GM21825 (cell line): ENCODE data around the gene AUH.
"Not testable (repeated sequence)": the region's sequence is repeated elsewhere in the genome, so short reads cannot be mapped to it uniquely, and the experiment has no call there.

Source experiments
- ATAC-seq: cut with Tn5 transposase; IDR thresholded peaks from one replicate; pipeline ENCODE4 v1.9.1; 2021; ENCODE audit warnings: mild to moderate bottlenecking, moderate library complexity; ENCODE audit not compliant: unreplicated experiment

Gene AUH

DNA sequence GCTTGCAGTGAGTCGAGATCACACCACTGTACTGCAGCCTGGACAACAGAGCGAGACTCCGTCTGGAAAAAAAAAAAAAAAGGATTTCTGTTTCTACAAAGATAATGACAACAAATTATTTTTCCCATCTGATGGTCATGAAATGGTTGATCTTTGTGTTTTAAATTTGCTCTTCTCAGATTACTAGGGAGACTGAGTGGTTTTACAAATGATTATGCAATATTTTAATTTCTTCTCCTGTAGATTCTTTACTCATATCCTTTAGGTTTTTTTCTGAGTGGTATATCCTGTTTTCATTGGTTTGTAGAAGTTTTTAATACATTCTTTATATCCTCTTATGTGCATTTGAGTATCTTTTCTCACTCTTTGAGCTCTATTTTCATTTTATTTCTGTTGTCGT is 20.6 kb upstream of the AUH start:
- no peak for ATAC-seq

DNA sequence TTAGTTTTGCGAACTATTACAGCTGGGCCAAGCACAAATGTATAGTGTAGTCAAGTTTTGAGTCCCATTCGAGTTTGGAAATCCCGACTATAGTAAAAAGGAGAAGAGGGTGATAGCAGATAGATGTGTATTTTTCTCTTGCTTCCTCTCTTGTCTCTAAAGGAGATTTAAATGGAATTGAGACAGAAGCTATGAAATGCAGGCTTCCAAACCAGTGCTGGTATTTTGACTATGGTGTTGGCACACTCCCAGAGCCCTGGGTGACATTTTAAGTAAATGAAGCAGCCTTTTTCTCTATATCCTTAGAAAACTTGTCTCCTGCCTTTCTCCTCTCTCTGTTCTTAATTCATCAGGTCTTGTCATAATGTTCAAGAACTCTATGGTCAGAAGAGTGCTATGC is 17.7 kb upstream of the AUH start:
- ATAC-seq: no peak

DNA sequence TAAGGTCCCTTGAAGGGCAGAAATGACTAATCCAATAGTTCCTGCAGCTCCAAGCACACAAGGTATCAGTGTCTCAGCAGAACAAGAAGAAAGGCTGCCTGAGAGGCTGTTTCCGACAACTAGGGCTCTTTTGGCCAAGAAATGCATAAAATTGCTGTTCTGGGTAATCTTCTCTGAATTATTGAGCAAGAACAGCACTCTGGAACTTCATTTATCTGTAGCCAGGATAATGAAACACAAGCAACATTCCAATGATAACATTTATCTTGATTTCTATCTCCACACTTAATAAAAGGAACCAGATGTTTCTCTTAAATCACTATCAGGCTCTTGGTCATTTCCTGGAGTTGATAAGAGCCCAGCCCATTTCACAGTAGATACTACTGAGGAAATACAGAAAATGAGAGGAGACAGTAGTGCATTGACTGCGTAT is 17.0 kb upstream of the AUH start:
- no peak for ATAC-seq

DNA sequence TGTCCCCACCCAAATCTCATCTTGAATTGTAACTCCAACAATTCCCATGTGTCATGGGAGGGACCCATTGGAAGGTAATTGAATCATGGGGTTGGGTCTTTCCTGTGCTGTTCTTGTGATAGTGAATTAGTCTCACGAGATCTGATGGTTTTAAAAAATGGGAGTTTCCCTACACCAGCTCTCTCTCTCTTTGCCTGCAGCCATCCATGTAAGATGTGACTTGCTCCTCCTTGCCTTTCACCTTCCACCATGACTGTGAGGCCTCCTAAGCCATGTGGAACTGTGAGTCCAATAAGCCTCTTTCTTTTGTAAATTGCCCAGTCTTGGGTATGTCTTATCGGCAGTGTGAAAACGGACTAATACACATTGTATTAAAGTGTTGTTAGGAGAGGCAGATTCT is 16.3 kb upstream of the AUH start:
- not testable (repeated sequence) for ATAC-seq

DNA sequence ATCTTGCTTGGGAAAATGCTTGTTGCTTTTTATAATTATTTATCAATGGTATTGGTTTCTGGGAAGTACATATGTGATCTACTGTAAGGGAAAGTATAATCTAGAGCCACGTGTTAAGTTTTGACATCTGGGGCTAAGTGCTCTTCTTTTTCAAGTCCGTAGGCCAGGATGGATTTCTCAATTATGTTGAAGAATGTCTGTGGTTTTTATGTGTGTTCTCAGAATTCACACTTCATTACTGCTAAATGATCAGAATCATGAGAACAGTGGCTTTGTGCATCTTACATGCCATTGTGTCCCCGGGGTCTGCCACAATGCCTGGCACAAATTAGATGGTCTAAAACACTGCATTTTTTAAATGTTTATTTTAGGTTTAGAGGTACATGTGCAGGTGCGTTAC is 14.5 kb upstream of the AUH start:
- no peak for ATAC-seq

DNA sequence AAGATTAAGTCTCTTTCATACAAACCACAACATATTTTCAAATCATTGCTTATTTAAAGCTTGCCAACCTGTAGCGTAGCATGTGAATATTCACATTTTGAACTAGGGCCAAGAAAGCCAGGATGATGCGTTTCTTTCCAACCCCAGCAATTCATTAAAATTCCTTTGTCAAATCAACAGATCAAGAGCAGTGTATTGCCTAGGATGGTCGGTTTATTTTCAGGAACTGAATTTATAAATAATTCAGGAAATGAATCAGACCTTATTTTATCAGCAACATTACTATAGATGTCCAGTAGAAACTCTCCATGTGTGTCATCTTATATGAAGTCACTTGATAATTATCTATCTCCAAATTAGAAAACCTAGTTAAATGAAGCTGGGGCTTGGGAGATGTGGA is 13.2 kb upstream of the AUH start:
- ATAC-seq: no peak

DNA sequence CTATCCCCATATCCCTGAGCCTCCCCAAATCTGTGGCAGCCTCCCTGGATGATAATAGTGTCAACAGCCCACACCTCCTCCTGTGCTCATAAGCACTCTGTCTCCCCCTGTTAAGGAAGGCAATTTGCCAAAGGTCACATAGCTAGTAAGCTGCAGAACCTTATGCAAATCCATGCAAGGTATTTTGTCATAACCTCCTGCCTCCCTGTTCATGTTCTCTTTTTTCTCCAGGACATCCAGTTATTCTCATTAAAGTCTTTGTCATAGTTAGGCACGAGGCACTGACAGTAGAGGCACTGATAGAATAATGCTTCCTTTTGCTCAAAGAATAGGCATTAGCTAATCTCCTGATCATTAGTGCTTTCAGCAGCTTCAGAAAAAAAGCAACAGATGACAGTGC is 10.2 kb upstream of the AUH start:
- ATAC-seq: no peak

DNA sequence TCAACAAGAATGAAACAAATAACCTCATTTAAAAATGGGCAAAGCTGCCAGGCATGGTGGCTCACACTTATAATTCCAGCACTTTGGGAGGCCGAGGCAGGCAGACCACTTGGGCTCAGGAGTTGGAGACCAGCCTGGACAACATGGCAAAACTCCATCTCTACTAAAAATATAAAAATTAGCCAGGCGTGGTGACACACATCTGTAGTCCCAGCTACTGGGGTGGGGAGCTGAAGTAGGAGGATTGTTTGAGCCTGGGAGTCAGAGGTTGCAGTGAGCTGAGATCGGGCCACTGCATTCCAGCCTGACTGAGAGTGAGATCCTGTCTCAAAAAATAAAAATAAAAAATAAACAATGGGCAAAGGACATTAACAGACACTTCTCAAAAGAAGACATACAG is 8.3 kb upstream of the AUH start:
- not testable (repeated sequence) for ATAC-seq

DNA sequence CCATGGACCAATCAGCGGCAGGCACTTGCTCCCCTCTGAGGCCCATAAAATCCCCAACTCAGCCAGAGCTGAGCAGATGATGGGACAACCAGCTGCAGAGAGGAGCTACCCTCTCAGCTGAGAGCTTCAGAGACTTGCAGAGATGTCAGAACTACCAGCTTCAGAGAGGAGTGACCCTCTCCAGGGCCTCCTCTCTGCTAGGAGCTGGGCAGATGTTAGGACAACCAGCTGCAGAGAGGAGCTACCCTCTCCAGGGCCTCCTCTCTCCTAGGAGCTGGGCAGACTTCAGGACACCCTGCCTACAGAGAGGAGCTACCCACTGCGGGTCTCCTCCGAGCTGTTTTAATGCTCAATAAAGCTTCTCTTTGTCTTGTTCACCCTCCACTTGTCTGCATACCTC is 3.0 kb upstream of the AUH start:
- no peak for ATAC-seq

DNA sequence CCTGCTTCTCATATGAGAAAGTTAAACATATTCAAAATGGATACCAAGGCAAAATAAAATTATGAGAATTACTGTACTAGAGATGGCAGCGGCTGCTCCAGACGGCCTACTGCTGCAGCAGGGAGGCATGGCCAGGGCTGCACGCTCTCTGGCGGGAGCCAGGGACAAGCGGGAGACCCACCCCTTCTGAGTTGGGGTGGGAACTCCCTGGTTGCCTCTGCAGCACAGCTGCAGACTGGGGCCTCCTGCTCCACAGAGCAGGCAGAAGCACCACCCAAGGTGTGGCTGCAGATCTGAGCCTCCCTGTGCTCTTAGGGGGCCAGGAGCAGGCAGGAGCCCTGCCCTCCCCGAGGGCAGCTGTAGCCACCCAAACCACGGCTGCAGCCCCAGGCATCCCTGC is 2.3 kb upstream of the AUH start:
- no peak for ATAC-seq

DNA sequence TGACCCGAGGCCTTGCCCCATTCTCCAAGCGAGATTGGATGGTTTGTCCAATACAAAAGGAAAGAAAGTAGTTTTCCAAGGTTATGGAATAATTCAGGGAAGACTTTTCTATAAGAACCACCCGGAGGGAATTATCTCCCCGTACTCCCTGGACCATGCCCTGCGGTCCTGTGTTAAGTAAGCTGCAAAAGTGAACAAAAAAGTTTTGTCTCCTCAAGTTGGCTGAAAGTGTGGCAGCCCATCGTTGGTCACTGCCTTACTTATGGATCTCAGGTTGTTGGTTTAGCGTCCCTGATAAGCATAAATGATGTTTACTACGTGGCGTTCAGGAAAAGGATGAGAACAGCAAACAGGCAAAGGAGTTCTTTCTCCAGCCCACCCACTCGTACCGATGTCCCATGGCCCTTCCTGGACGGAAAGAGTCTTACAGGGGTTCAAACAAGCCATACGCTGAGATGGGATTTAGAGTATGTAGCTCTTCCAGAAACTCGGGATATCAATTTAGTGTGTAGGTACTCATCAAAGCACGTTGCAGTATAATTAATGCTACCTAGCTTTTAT is 413 bp upstream of the AUH start:
- no peak for ATAC-seq

DNA sequence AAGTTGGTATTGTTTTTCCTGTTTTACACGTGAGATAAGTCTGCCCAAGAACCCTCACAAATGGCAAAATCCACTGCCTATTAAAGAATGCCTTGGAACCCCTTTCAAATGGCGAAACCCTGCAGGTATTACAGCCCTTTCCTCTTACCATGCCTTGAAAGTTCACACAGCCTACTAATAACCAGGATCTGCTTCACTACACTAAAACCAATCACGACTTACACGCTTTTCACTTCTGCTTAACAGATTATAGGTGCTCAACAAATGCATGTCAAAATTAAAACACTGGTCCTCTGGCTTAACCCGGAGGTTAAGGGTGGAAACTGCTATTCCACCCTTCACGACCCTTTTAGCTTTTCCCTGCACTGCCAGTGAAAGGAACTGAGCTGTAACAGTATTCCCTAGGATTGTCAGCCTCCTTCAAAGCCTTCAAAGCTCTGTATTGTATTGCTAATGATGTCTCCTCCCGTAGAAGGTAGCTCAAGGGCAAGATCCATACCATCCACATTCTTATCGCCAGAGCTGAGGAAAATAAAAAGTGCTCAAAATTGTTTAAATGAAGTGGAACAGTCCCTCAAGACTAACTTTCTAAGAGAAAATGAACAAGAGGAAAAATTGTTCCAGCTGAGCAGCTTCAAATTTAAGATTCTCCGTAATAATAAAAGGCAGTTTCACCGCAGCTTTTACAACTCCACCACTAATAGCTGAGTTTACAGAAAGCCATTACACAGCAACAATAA is 997 bp downstream of the AUH start:
- no peak for ATAC-seq

DNA sequence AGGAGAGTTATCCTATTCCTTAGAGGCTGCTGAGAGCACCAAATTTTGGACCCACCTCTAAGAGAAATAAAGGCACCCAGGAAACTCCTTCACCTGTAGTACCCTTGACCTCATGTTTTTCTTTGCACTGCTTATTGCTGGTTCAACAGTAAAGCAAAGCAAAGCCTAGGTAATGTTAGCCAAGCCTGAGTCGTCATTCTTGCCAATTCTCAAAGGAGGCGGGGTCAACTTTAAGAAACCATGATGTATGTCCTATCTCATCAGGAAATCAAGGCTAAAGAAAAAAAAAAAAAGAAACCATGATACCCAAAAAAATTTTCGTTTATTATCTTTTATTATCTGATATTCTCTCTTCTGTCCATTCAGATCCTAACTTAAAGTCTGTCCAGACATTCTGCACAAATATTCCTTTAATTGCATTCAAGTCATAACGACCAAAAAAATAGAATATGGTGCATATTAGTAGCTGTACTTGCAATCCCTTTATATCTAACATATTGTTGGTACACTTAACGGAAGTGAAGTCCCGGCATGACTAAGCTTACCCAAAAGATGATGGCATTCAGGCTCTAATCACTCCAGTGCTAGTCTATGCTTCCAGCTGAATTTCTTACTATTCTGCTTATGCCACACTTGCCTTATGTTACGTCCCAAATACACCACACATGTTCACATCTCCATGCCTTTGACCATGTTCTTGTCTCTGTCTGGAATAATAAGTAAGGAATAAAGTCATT is 1.8 kb downstream of the AUH start:
- ATAC-seq: no peak

DNA sequence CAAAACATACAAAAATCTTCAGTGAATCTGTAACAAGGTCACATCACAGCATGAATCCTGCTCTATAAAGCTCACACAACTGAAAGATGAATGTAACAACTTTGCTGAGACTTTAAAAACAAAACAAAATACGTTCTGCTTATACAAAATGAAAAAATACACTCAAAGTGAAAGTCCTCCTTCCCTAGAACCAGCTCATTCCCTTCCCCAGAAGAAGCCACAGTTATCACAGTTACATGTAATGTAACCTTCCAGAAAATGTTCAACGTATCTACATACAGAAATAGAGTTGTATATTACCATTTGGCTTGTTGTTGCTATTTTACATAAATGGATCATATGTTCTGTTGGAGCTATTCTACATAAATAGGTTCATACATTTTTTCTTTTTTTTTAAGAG is 2.6 kb downstream of the AUH start:
- ATAC-seq: no peak

DNA sequence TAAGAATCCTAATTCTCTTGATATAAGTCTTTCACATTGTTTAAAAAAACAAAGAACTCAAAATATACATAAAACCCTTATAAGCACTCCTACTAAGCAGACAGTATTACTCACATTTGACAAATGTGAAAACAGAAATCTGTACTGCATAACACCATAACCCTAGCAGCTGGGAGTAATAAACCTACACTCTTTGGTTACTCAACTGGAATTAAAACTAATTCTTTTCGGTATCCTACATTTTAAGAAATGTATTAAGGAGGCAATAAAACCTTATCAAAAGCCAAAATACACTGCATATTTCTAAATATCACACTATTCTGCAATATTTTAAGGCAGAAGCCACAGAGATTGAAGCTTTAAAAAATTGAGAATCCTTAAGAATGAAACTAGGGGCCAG is 6.8 kb downstream of the AUH start:
- ATAC-seq: no peak

DNA sequence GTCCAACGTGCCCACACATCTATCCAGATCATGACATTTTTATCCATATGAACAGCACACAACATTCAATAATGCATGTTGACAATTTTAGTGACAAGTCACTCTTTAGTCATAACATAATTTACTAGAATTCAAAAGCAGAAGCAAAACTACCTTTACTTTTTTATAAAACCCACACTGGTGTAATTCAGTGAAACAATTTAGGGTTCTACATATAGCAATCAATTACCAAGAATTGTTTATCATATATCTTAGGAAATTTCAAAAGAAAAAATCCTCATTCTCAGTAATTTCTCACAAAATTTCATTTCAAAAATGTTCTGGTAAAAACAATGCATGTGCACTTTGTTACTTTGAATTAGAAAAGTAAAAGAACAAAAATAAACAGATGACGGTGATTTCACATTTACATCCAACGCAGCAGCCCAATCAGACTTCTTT is 12.6 kb downstream of the AUH start:
- no peak for ATAC-seq

DNA sequence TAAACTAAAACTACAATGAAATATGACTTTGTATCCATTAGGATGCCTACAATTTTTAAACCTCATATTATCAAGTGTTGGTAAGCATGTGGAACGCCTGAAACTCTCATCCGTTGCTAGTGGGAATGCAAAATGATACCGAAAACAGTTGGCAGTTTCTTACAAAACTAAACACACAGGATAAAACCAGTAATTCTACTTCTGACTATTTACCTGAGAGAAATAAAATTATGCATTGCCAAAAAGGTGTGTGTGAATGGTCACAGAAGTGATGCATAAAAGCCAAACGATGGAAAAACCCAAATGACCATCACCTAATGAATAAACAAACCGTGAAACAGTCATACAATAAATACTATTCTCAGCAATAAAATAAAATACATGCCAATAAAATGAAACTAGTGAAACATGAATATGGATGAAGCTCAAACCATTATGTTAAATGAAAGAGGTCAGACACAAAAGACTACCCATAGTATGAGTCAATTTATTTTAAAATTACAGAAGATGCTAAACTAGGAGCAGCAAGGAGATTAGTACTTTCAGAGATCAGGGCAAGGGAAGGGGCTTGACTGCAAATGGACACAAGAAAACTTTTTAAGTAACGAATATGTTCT is 13.4 kb downstream of the AUH start:
- ATAC-seq: no peak

DNA sequence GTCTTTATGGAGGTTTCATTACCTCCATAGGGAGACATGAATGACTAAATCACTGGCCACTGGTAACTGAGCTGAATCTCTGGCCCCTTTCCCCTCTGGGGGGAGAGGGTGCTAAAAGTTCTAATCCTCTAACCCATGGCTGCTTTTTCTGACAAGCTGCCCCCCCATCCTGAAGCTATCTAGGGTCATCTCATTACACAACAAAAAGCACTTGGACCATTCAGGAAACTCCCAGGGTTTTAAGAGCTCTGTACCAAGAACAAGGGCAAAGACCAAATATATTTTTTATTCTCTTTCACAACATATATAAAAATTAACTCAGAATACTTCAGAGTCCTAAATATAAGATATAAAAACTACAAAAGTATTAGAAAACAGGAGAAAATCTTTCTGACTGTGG is 14.3 kb downstream of the AUH start:
- ATAC-seq: no peak

DNA sequence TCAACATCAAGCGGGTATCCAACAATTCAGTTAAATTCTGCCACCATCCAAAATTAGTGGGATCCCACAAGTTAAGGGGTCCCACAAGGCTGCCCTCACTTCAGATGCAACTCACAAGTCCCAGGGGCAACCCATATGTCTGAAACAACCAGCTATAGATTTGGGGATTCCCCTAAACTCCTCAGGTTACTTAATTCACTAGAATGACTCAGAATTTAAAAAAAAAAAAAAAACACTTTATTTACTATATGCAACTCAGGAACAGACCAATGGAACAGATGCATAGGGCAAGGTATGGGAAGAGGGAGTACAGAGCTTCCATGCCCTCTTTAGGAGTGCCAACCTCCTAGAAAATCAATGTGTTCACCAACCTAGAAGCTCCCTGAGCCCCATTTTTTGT is 15.1 kb downstream of the AUH start:
- no peak for ATAC-seq

DNA sequence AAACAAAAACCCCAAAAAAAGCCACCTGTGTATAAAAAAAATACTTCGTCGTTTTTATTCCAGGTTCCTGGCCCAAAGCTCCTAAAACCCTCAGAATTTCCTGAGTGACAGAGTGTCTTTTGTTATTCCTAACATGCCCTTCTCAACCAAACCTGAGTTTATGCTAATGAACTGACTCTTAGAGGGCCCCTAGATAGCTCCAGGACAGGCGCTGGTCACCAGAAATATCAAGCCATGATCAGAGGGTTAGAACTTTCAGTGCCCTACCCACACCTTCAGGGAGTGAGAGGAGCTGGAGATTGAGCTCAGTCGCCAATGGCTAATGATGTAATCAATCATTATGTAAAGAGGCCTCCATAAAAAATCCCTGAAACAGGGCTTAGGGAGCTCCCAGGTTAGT is 15.7 kb downstream of the AUH start:
- no peak for ATAC-seq

DNA sequence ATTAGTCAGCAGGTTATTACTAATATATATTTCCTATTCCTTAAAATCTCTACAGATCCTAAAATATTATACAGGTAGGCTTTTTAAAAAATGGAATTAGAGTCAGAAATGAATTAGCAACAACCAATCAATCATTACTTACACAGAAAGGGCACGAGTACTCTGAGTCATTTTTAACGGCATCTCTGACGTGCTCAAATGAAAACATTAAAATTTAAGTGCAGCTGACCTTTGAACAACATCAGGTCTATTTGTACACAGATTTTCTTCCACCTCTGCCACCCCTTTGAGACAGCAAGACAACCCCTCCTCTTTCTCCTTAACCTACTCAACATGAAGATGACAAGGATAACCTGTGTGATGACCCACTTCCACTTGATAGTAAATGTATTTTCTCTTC is 19.1 kb downstream of the AUH start:
- ATAC-seq: no peak

DNA sequence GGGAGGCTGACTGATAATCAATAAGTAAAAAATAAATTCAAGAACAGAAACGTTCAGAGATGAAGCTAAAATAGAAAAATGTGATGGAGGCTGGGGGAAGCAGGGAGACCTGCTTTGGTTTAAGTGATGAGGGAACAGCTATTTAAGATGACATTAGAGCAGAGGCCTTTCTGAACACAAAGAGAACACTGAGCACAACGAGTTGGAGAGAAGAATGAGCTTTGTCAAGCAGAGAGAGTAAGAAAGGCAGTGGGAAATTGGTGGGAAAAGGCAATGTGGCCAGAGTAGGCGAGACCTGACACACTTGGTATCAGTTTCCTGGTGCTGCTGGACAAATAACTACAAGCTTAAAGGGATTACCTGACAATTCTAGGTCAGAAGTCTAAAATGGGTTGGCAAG is 20.0 kb downstream of the AUH start:
- ATAC-seq: no peak
